ENCODE data around the gene BCL6.
A peak's percentile ranks its signal among the peaks of the same experiment; 100 is the strongest.

Gene BCL6

GRCh38 chr3:187759601-187760000 lies 14.3 kb upstream of the BCL6 start:
- no peak for FAIRE-seq

GRCh38 chr3:187758318-187758955 lies 13.2 kb upstream of the BCL6 start:
- FAIRE-seq, result no peak

GRCh38 chr3:187753516-187753915 lies 8.2 kb upstream of the BCL6 start:
- FAIRE-seq, result no peak

- FAIRE-seq, result no peak
Measured at GRCh38 chr3:187750513-187751123, 5.3 kb upstream of the BCL6 start.

GRCh38 chr3:187750006-187750512 lies 4.8 kb upstream of the BCL6 start:
- FAIRE-seq, result no peak

GRCh38 chr3:187748050-187748481 lies 2.8 kb upstream of the BCL6 start:
- peak; percentile 83 for FAIRE-seq

- FAIRE-seq, result no peak
Measured at GRCh38 chr3:187747506-187747905, 2.2 kb upstream of the BCL6 start.

- no peak for FAIRE-seq
Measured at GRCh38 chr3:187746442-187747281, 1.4 kb upstream of the BCL6 start.

GRCh38 chr3:187746059-187746441 lies 782 bp upstream of the BCL6 start:
- no peak for FAIRE-seq

GRCh38 chr3:187744169-187745151 lies 808 bp downstream of the BCL6 start:
- FAIRE-seq, result no peak

- no peak for FAIRE-seq
Measured at GRCh38 chr3:187743195-187744141, 1.8 kb downstream of the BCL6 start.

- FAIRE-seq, result no peak
Measured at GRCh38 chr3:187742351-187743171, 2.7 kb downstream of the BCL6 start.

- peak; percentile 72 for FAIRE-seq
Measured at GRCh38 chr3:187741403-187742350, 3.6 kb downstream of the BCL6 start.

- no peak for FAIRE-seq
Measured at GRCh38 chr3:187740421-187741399, 4.6 kb downstream of the BCL6 start.

- no peak for FAIRE-seq
Measured at GRCh38 chr3:187739561-187740332, 5.5 kb downstream of the BCL6 start.

GRCh38 chr3:187739094-187739560 lies 6.1 kb downstream of the BCL6 start:
- FAIRE-seq, result no peak

Measured in G401.6 (cell line).